OCI-LY3 (cell line): Measurements from ENCODE around the gene SLC27A1.

Source experiments
- H2AFZ ChIP-seq: fragments of 200-600, 300-600 bp; shearing (Covaris generic); 2 replicates; pipeline ENCODE4 v1.6.0; 2014; ENCODE audit warnings: antibody characterized with exemption, low read depth, low read length
- H3K27ac ChIP-seq: fragments of 200-600, 300-600 bp; sonication (generic); 2 replicates; pipeline ENCODE4 v1.5.1; 2014; ENCODE audit warnings: mild to moderate bottlenecking, low read length, moderate library complexity, mixed read lengths
- H3K27me3 ChIP-seq: fragments of 200-600, 300-600 bp; sonication (generic); 2 replicates; pipeline ENCODE4 v1.6.1; 2014; ENCODE audit warnings: low read depth, low read length, mixed read lengths
- H3K36me3 ChIP-seq: fragments of 200-600, 300-600 bp; sonication (generic); replicated peaks from 2 replicates; pipeline ENCODE3; 2014; ENCODE audit warnings: low read depth, low read length, mixed read lengths
- H3K4me1 ChIP-seq: fragments of 300-600, 200-600 bp; sonication (generic); 2 replicates; pipeline ENCODE4 v1.6.1; 2014; ENCODE audit warnings: low read length, mixed read lengths
- H3K4me2 ChIP-seq: fragments of 200-600, 300-600 bp; sonication (generic); 2 replicates; pipeline ENCODE4 v1.6.1; 2014; ENCODE audit warnings: low read length, mixed read lengths
- H3K4me3 ChIP-seq: fragments of 300-600, 200-600 bp; sonication (generic); 2 replicates; pipeline ENCODE4 v1.5.1; 2014; ENCODE audit warnings: antibody characterized with exemption, mild to moderate bottlenecking, low read length, moderate library complexity
- H3K79me2 ChIP-seq: fragments of 300-600, 200-600 bp; shearing (Covaris generic); 2 replicates; pipeline ENCODE4 v1.6.1; 2014; ENCODE audit warnings: mild to moderate bottlenecking, low read length, mixed read lengths
- H3K9ac ChIP-seq: fragments of 300-600, 200-600 bp; shearing (Covaris generic); 2 replicates; pipeline ENCODE4 v1.6.0; 2014; ENCODE audit warnings: mild to moderate bottlenecking, low read length, moderate library complexity
- H3K9me3 ChIP-seq: fragments of 200-600, 300-600 bp; shearing (Covaris generic); 2 replicates; pipeline ENCODE4 v1.6.1; 2014; ENCODE audit warnings: low read length, mixed read lengths; ENCODE audit not compliant: insufficient read depth
- H4K20me1 ChIP-seq: fragments of 200-600, 300-600 bp; sonication (generic); 2 replicates; pipeline ENCODE4 v1.6.1; 2016; ENCODE audit warnings: low read length, mixed read lengths; ENCODE audit not compliant: insufficient read depth
- CTCF ChIP-seq: fragments of 200-600, 300-600 bp; sonication (generic); IDR thresholded peaks from 2 replicates; pipeline ENCODE4 v1.5.1; 2014; ENCODE audit warnings: antibody characterized with exemption, low read length, low read depth
- EZH2phosphoT487 ChIP-seq: fragments of 200-600 bp; shearing (Covaris generic); IDR thresholded peaks from 2 replicates; pipeline ENCODE4 v1.6.1; 2018; ENCODE audit warnings: antibody characterized with exemption, mixed run types, low read depth

The SLC27A1 gene

GRCh38 chr19:17519967-17520366, 49.6 kb downstream of the SLC27A1 start:
- Histone ChIP-seq H3K27me3 (no peaks in the 10 kb centered on the region), H3K79me2 (peaks cover 27% of the 10 kb centered on the region), H3K4me1 (peaks cover 43% of the 10 kb centered on the region), H3K9me3 (peaks cover 26% of the 10 kb centered on the region), H3K4me3 (no peak overlapping the region), H4K20me1 (no peaks in the 10 kb centered on the region), H3K36me3 (peaks cover 64% of the 10 kb centered on the region), H3K4me2 (no peak overlapping the region), H3K27ac (peak overlapping the region; percentile 41), H2AFZ (no peak overlapping the region), H3K9ac (no peak overlapping the region)
- TF ChIP-seq CTCF (no peak), EZH2phosphoT487 (no peak)

DNA sequence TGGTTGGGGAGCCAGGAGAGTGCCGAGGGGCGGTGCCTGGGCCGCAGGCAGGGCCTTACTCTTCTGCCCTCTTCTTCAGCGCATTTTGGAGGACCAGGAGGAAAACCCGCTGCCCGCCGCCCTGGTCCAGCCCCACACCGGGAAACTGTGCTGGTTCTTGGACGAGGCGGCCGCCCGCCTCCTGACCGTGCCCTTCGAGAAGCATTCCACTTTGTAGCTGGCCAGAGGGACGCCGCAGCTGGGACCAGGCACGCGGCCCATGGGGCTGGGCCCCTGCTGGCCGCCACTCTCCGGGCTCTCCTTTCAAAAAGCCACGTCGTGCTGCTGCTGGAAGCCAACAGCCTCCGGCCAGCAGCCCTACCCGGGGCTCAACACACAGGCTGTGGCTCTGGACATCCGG, 50.5 kb downstream of the SLC27A1 start:
- H3K4me1 ChIP-seq, result peaks cover 52% of the 10 kb centered on the region

GRCh38 chr19:17522988-17523872, 52.9 kb downstream of the SLC27A1 start:
- Histone ChIP-seq H3K4me3 (peak overlapping the region; percentile 28), H3K27ac (peak overlapping the region; percentile 97), H3K4me2 (peak overlapping the region; percentile 55), H3K79me2 (peaks cover 49% of the 10 kb centered on the region), H2AFZ (no peak overlapping the region), H4K20me1 (no peaks in the 10 kb centered on the region), H3K9me3 (peaks cover 20% of the 10 kb centered on the region), H3K36me3 (peaks cover 57% of the 10 kb centered on the region), H3K4me1 (peaks cover 70% of the 10 kb centered on the region), H3K27me3 (no peaks in the 10 kb centered on the region), H3K9ac (peak overlapping the region; percentile 80)
- no peak for TF ChIP-seq CTCF
- peak; percentile 69; the same call in 1 of the 2 replicates for TF ChIP-seq EZH2phosphoT487

More for the DNA sequence above, 50.5 kb downstream of the SLC27A1 start:
- Histone ChIP-seq H3K4me3 (no peak overlapping the region), H3K27ac (no peak overlapping the region), H3K9ac (no peak overlapping the region), H3K36me3 (peaks cover 67% of the 10 kb centered on the region), H3K9me3 (peaks cover 29% of the 10 kb centered on the region), H2AFZ (no peak overlapping the region), H3K79me2 (peaks cover 31% of the 10 kb centered on the region), H3K4me2 (no peak overlapping the region), H3K27me3 (no peaks in the 10 kb centered on the region), H4K20me1 (no peaks in the 10 kb centered on the region)
- no peak for TF ChIP-seq CTCF
- no peak for TF ChIP-seq EZH2phosphoT487

DNA sequence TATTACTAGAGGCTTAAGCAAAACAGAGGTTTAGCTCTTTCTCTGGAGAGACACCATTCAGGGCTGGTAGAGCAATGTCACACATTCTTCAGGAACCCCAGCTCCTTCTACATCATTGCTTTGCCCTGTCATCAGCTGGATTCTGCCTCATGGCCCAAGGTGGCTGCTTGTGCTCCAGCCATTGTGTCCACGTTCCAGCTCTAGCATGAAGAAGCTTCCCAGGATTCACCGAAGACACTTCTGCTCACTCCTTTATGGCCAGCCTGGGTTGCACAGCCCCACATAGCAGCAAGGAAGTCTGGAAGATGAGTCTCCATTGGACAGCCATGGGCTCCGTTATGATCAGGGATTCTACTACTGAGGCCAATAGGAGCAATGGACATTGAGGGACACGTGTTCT, 54.3 kb downstream of the SLC27A1 start:
- Histone ChIP-seq H3K9me3 (peaks cover 31% of the 10 kb centered on the region), H3K4me2 (no peak overlapping the region), H3K79me2 (peaks cover 63% of the 10 kb centered on the region), H3K36me3 (peaks cover 60% of the 10 kb centered on the region), H3K4me3 (no peak overlapping the region), H3K27ac (peak overlapping the region; percentile 97), H4K20me1 (peaks cover 8% of the 10 kb centered on the region), H3K27me3 (no peaks in the 10 kb centered on the region), H3K4me1 (peaks cover 73% of the 10 kb centered on the region), H3K9ac (no peak overlapping the region), H2AFZ (no peak overlapping the region)
- no peak for TF ChIP-seq CTCF
- no peak for TF ChIP-seq EZH2phosphoT487
